K562 (cell line): Measurements from ENCODE around the gene IL6R. TPM values are rescaled to one million over a fixed set of nuclear protein-coding genes. Genes with fewer than 3 reads are reported as not detected.

ENCODE experiments used
- ATAC-seq: fragments of 200-7000 bp; cut with Tn5 transposase; 3 replicates; pipeline ENCODE4 v1.9.1; 2020; ENCODE audit warnings: moderate library complexity
- BruUV-seq: library from RNA; stranded (reverse); fragments of 400-500 nt; replicated peaks from 2 replicates; lab custom pipeline; 2021; lab: Mats Ljungman, UMichigan
- CTCF ChIA-PET: fragments of 300-600 bp; formaldehyde crosslinking; extraction: SDS; loops from one replicate; lab custom pipeline; 2021; ENCODE audit warnings: low intra/inter-chr PET ratio; lab: Yijun Ruan, JAX
- POLR2A ChIA-PET: fragments of 300-600, 350-650 bp; sonication (Branson Sonifier 250); formaldehyde crosslinking; extraction: SDS; loops from one replicate; lab custom pipeline; 2021; ENCODE audit warnings: antibody characterized with exemption, inconsistent platforms; lab: Yijun Ruan, JAX
- DNase-seq, 4 experiments: peaks; one replicate each; pipeline versions ENCODE4 v3.0.0 to v3.0.0-alpha.2; 2011 to 2018; ENCODE audit warnings: low spot score in 3 of 4, mixed read lengths in 3 of 4; ENCODE audit errors: extremely low read depth in 1 of 4
- FAIRE-seq: peaks from 2 replicates; lab custom pipeline; 2011; peaks lifted over from hg19 to GRCh38; lab: Jason Lieb, UNC
- H2AFZ ChIP-seq: 2 replicates; pipeline ENCODE4 v1.6.0; 2011; ENCODE audit warnings: low read depth, low read length, control low read depth, inconsistent platforms
- H3K27ac ChIP-seq: fragments of 200-600 bp; 3 replicates; pipeline ENCODE4 v1.8.0; 2011; ENCODE audit warnings: low read depth, mild to moderate bottlenecking, control low read depth, inconsistent platforms, low read length, moderate library complexity, mixed read lengths; ENCODE audit errors: extremely low read depth
- H3K27me3 ChIP-seq, 2 experiments: fragments of 300-600 bp in 1 of 2; 2 replicates in 1 of 2; 3 replicates in 1 of 2; pipeline versions ENCODE4 v1.6.0 to v1.8.0; 2011; ENCODE audit warnings: inconsistent platforms in 2 of 2, low read length in 2 of 2, mild to moderate bottlenecking in 1 of 2, mixed read lengths in 1 of 2, moderate library complexity in 1 of 2; ENCODE audit not compliant: control insufficient read depth in 2 of 2, insufficient read depth in 2 of 2
- H3K36me3 ChIP-seq: fragments of 300-600 bp; 3 replicates; pipeline ENCODE4 v1.8.0; 2011; ENCODE audit warnings: mild to moderate bottlenecking, low read length, inconsistent platforms; ENCODE audit not compliant: control insufficient read depth, insufficient read depth
- H3K4me1 ChIP-seq, 2 experiments: fragments of 200-600 bp in 1 of 2; replicated peaks in 1 of 2; 2 replicates in 1 of 2; 3 replicates in 1 of 2; pipeline versions ENCODE4 v1.5.1 to v1.8.0; 2011; ENCODE audit warnings: inconsistent platforms in 2 of 2, low read length in 2 of 2, mild to moderate bottlenecking in 1 of 2, mixed read lengths in 1 of 2, moderate library complexity in 1 of 2; ENCODE audit not compliant: control insufficient read depth in 2 of 2, insufficient read depth in 2 of 2
- H3K4me2 ChIP-seq: 2 replicates; pipeline ENCODE4 v1.6.1; 2011; ENCODE audit warnings: low read length, control low read depth, inconsistent platforms, mixed read lengths; ENCODE audit not compliant: insufficient read depth
- H3K4me3 ChIP-seq: fragments of 200-600 bp; sonication (generic), shearing (Covaris generic); 2 replicates; pipeline ENCODE4 v1.5.1; 2016; ENCODE audit warnings: control low read depth, inconsistent platforms
- H3K79me2 ChIP-seq: fragments of 200-600 bp; 3 replicates; pipeline ENCODE4 v1.8.0; 2011; ENCODE audit warnings: low read length, inconsistent platforms; ENCODE audit not compliant: control insufficient read depth, insufficient read depth
- H3K9ac ChIP-seq, 2 experiments: 2 replicates each; pipeline versions ENCODE4 v1.6.0 to v1.6.1; 2011; ENCODE audit warnings: low read depth in 2 of 2, low read length in 2 of 2, control low read depth in 1 of 2, inconsistent platforms in 1 of 2, mild to moderate bottlenecking in 1 of 2, mixed read lengths in 1 of 2; ENCODE audit not compliant: insufficient read depth in 1 of 2
- H3K9me1 ChIP-seq: one replicate; pipeline ENCODE4 v1.6.0; 2011; ENCODE audit warnings: inconsistent platforms, mild to moderate bottlenecking, low read length, moderate library complexity; ENCODE audit not compliant: control insufficient read depth, insufficient read depth
- H3K9me3 ChIP-seq: replicated peaks from 2 replicates; pipeline ENCODE4 v1.5.1; 2011; ENCODE audit warnings: low read depth, low read length, inconsistent platforms; ENCODE audit not compliant: control insufficient read depth, insufficient read depth
- H4K20me1 ChIP-seq: replicated peaks from 2 replicates; pipeline ENCODE4 v1.6.1; 2011; ENCODE audit warnings: low read length, inconsistent platforms, mixed read lengths; ENCODE audit not compliant: control insufficient read depth, insufficient read depth
- BRD9 ChIP-seq: fragments of 450-650 bp; IDR thresholded peaks from 2 replicates; pipeline ENCODE4 v1.6.1; 2018; ENCODE audit warnings: low read depth; ENCODE audit not compliant: partially characterized antibody
- ILK ChIP-seq: fragments of 450-650 bp; IDR thresholded peaks from 2 replicates; pipeline ENCODE4 v1.6.1; 2016; ENCODE audit warnings: missing genetic modification characterization, low read depth, mild to moderate bottlenecking, missing compliant biosample characterization, moderate library complexity, borderline replicate concordance
- MCM3 ChIP-seq: fragments of 450-650 bp; IDR thresholded peaks from 2 replicates; pipeline ENCODE4 v1.6.1; 2016
- NR2C2 ChIP-seq, 2 experiments: fragments of 200-800 bp in 1 of 2; sonication (Bioruptor generic) in 1 of 2; sonication (generic) in 1 of 2; formaldehyde crosslinking in 1 of 2; IDR thresholded peaks; 2 replicates each; pipeline versions ENCODE4 v1.6.1 to v1.8.0; 2016 to 2022; ENCODE audit warnings: mild to moderate bottlenecking in 1 of 2, missing compliant biosample characterization in 1 of 2, missing genetic modification characterization in 1 of 2, missing genetic modification reagents in 1 of 2
- POLR2A ChIP-seq: fragments of 450-650 bp; conservative IDR thresholded peaks from 2 replicates; pipeline ENCODE4 v1.6.1; 2016
- TCF3 ChIP-seq: sonication (generic); formaldehyde crosslinking; IDR thresholded peaks from 2 replicates; pipeline ENCODE4 v1.4.0; 2020; ENCODE audit warnings: mild to moderate bottlenecking, missing genetic modification reagents
- ZNF311 ChIP-seq: fragments of 250-450 bp; sonication (Bioruptor Pico); IDR thresholded peaks from 2 replicates; pipeline ENCODE4 v1.4.0; 2020; ENCODE audit warnings: mild to moderate bottlenecking, moderate library complexity
- ZNF347 ChIP-seq: fragments of 450-650 bp; formaldehyde crosslinking; IDR thresholded peaks from 2 replicates; pipeline ENCODE4 v1.4.0; 2020; ENCODE audit warnings: low read depth, mild to moderate bottlenecking, moderate library complexity
- ZNF449 ChIP-seq: fragments of 250-450 bp; sonication (Bioruptor Pico); IDR thresholded peaks from 2 replicates; pipeline ENCODE4 v1.8.0; 2022; ENCODE audit warnings: moderate library complexity, mild to moderate bottlenecking, inconsistent platforms
- WGBS: fragments of 100-300 bp; shearing (Covaris generic); methylation state at CpG from one replicate; pipeline ENCODE4 v1.1.6; 2016; ENCODE audit warnings: low coverage, mixed read lengths; ENCODE audit not compliant: insufficient coverage; ENCODE audit errors: missing lambda C conversion rate; 5-methylcytosine and 5-hydroxymethylcytosine counted together
- in situ Hi-C: fragments of 300-500 bp; cut with MboI; formaldehyde crosslinking; loops from 4 replicates; pipeline ENCODE4 v1.15.0; 2018; ENCODE audit warnings: inconsistent platforms, mixed read lengths
- intact Hi-C: fragments of 100-400 bp; cut with micrococcal nuclease; formaldehyde crosslinking; loops from 2 replicates; pipeline ENCODE4 v1.14.2; 2022
- polyA plus RNA-seq, 8 experiments: library from polyadenylated mRNA; depleted of rRNA in 4 of 8; stranded (reverse) in 5 of 8; unstranded in 3 of 8; fragments of >200 nt; fragmentation: Nextera tagmentation in 2 of 8; fragmentation: Illumina TruSeq in 1 of 8; extraction: Ambion mirVana in 2 of 8; extraction: Trizol in 1 of 8; gene quantifications; 2 replicates each; pipeline versions ENCODE4 v1.2.1 to v1.2.3, GENCODE V29; 2011 to 2014; ENCODE audit warnings: inconsistent platforms in 1 of 8, missing spikeins in 1 of 8
- total RNA-seq, 7 experiments: library from RNA; depleted of rRNA in 6 of 7; stranded (reverse); fragments of >200 nt in 6 of 7; fragmentation: Illumina TruSeq in 2 of 7; extraction: Trizol in 2 of 7; gene quantifications; 2 replicates each; pipeline versions ENCODE4 v1.2.1 to v1.2.3, GENCODE V29; 2011 to 2021; ENCODE audit warnings: low replicate concordance in 1 of 7

The IL6R gene
- total and polyA plus RNA-seq, 9 of the 15 experiments (the other 6 are each of a cell fraction or from before 2014, with no cell fraction given) = 0.05 to 1.1 (median 0.11) TPM; not detected in 2

- peak; percentile 49; the same call in 1 of the 2 replicates for TF ChIP-seq TCF3 (CRISPR knock-in tag)
Measured at GRCh38 chr1:154442006-154442740, 37.0 kb downstream of the IL6R start (continued).

- CTCF ChIA-PET = interaction anchor here (0.9 kb wide), 1 partner anchor 90 kb away, joined by 4 read pairs; no protein-coding TSS in a partner anchor
- TF ChIP-seq TCF3 (CRISPR knock-in tag) (no peak), ZNF347 (CRISPR knock-in tag) (no peak), POLR2A (no peak), ZNF449 (CRISPR knock-in tag) (no peak), ILK (no peak), BRD9 (no peak), MCM3 (no peak), ZNF311 (CRISPR knock-in tag) (no peak), NR2C2 (CRISPR knock-in tag; IDR thresholded peaks at IDR 0.05) (no peak), NR2C2 (tag; IDR thresholded peaks at IDR 0.05) (no peak)
Measured at GRCh38 chr1:154443274-154444013, 38.3 kb downstream of the IL6R start.

More at GRCh38 chr1:154443274-154444013, 38.3 kb downstream of the IL6R start:
- ATAC-seq = no peak
- intact Hi-C loops = no loop called here
- no TSS peak for BruUV-seq
- no peak for FAIRE-seq
- no peak overlapping the region for H3K9ac ChIP-seq
- no peak overlapping the region for H2AFZ ChIP-seq
- no peaks in the 10 kb centered on the region for H3K9me1 ChIP-seq
- no peaks in the 10 kb centered on the region for H3K9me3 ChIP-seq
- no peaks in the 10 kb centered on the region for H3K36me3 ChIP-seq
- H3K4me2 ChIP-seq = no peak overlapping the region
- peaks cover 5 to 7% of the 10 kb centered on the region in 2 experiments; a peak in 4 of 5 replicates for H3K4me1 ChIP-seq
- in situ Hi-C loops = no loop called here
- no peak for DNase-seq
- H3K27me3 ChIP-seq = peaks cover 9 to 36% of the 10 kb centered on the region in 2 experiments
- H4K20me1 ChIP-seq = 0 out of 2 replicates have a peak, but pooled peaks cover 3% of the 10 kb centered on the region
- no peak overlapping the region for H3K4me3 ChIP-seq
- WGBS = 11% methylated on average over 7 of the region's 8 CpGs
- POLR2A ChIA-PET = interaction anchor here (1.3 kb wide), 1 partner anchor 9 kb away, joined by 8 read pairs; no protein-coding TSS in a partner anchor
- no peak overlapping the region for H3K27ac ChIP-seq
- no peaks in the 10 kb centered on the region for H3K79me2 ChIP-seq
